CD14-positive monocyte (primary cell): ENCODE measurements around the gene ABT1. TPM values are rescaled to one million over a fixed set of nuclear protein-coding genes. Genes with fewer than 3 reads are reported as not detected.
A peak's percentile ranks its signal among the peaks of the same experiment; 100 is the strongest.

Experiments
- DNase-seq, 3 donors: peaks; one replicate each; pipeline ENCODE4 v3.0.0-alpha.2; 2011 to 2022
- H2AFZ ChIP-seq: 2 replicates; pipeline ENCODE4 v1.6.0; 2012; ENCODE audit warnings: mild to moderate bottlenecking, low read depth, low read length, inconsistent platforms; ENCODE audit not compliant: insufficient read depth, poor library complexity, severe bottlenecking
- H3K27ac ChIP-seq, 2 donors: 1 replicate in 1 of 2; 2 replicates in 1 of 2; pipeline ENCODE4 v1.5.1; 2012 to 2013; ENCODE audit warnings: low read length in 2 of 2, control low read depth in 1 of 2, inconsistent platforms in 1 of 2, low read depth in 1 of 2, mild to moderate bottlenecking in 1 of 2
- H3K27me3 ChIP-seq, 2 donors: one replicate each; pipeline versions ENCODE4 v1.6.0 to v1.6.1; 2011 to 2013; ENCODE audit warnings: low read length in 2 of 2; ENCODE audit not compliant: control insufficient read depth in 2 of 2, insufficient read depth in 2 of 2
- H3K36me3 ChIP-seq, 2 donors: replicated peaks in 1 of 2; 1 replicate in 1 of 2; 2 replicates in 1 of 2; pipeline versions ENCODE4 v1.5.1 to v1.6.1; 2012 to 2013; ENCODE audit warnings: low read length in 2 of 2, control low read depth in 1 of 2, inconsistent platforms in 1 of 2, mild to moderate bottlenecking in 1 of 2; ENCODE audit not compliant: insufficient read depth in 2 of 2, control insufficient read depth in 1 of 2
- H3K4me1 ChIP-seq, 2 donors: 1 replicate in 1 of 2; 2 replicates in 1 of 2; pipeline versions ENCODE4 v1.5.1 to v1.6.1; 2012 to 2013; ENCODE audit warnings: low read length in 2 of 2, control low read depth in 1 of 2, inconsistent platforms in 1 of 2, mild to moderate bottlenecking in 1 of 2, moderate library complexity in 1 of 2; ENCODE audit not compliant: insufficient read depth in 2 of 2, control insufficient read depth in 1 of 2
- H3K4me2 ChIP-seq: replicated peaks from 2 replicates; pipeline ENCODE3; 2012; ENCODE audit warnings: low read length, moderate library complexity, mild to moderate bottlenecking; ENCODE audit not compliant: poor library complexity, severe bottlenecking; ENCODE audit errors: extremely low read depth
- H3K4me3 ChIP-seq, 3 experiments: fragments of 200-600 bp in 1 of 3; sonication (generic) in 1 of 3; replicated peaks in 1 of 3; 1 replicate in 2 of 3; 2 replicates in 1 of 3; pipeline ENCODE4 v1.5.1; 2011 to 2013; ENCODE audit warnings: low read length in 3 of 3, mild to moderate bottlenecking in 3 of 3, control low read depth in 2 of 3, low read depth in 2 of 3, inconsistent platforms in 1 of 3, moderate library complexity in 1 of 3
- H3K79me2 ChIP-seq: 2 replicates; pipeline ENCODE4 v1.6.0; 2012; ENCODE audit warnings: mild to moderate bottlenecking, control low read depth, inconsistent platforms, low read length, moderate library complexity; ENCODE audit not compliant: insufficient read depth
- H3K9ac ChIP-seq: 2 replicates; pipeline ENCODE4 v1.6.0; 2017; ENCODE audit warnings: low read length, mild to moderate bottlenecking; ENCODE audit not compliant: insufficient read depth, poor library complexity, severe bottlenecking
- H3K9me3 ChIP-seq, 2 donors: replicated peaks in 1 of 2; 1 replicate in 1 of 2; 2 replicates in 1 of 2; pipeline versions ENCODE4 v1.5.1 to v1.6.1; 2012 to 2013; ENCODE audit warnings: low read length in 2 of 2, control low read depth in 1 of 2; ENCODE audit not compliant: control insufficient read depth in 1 of 2, insufficient read depth in 1 of 2
- H4K20me1 ChIP-seq: 2 replicates; pipeline ENCODE4 v1.6.0; 2012; ENCODE audit warnings: mild to moderate bottlenecking, low read length, control low read depth, moderate library complexity; ENCODE audit not compliant: insufficient read depth
- H3K27ac Mint-ChIP-seq, 7 donors: one replicate each; pipeline ENCODE4 v1.8.0; 2020; ENCODE audit warnings: mild to moderate bottlenecking in 7 of 7, mixed read lengths in 7 of 7, moderate library complexity in 6 of 7, inconsistent platforms in 2 of 7
- H3K27me3 Mint-ChIP-seq, 3 donors: one replicate each; pipeline ENCODE4 v1.8.0; 2021 to 2022; ENCODE audit warnings: low read depth in 3 of 3, mild to moderate bottlenecking in 3 of 3, mixed read lengths in 3 of 3, moderate library complexity in 3 of 3, inconsistent platforms in 1 of 3
- H3K36me3 Mint-ChIP-seq, 2 donors: one replicate each; pipeline ENCODE4 v1.8.0; 2020; ENCODE audit warnings: mixed read lengths in 2 of 2, inconsistent platforms in 1 of 2, mild to moderate bottlenecking in 1 of 2
- H3K4me1 Mint-ChIP-seq: one replicate; pipeline ENCODE4 v1.8.0; 2020; ENCODE audit warnings: mild to moderate bottlenecking, mixed read lengths
- H3K4me3 Mint-ChIP-seq, 2 donors: one replicate each; pipeline ENCODE4 v1.8.0; 2020; ENCODE audit warnings: mild to moderate bottlenecking in 2 of 2, mixed read lengths in 2 of 2, moderate library complexity in 1 of 2
- H3K9me3 Mint-ChIP-seq, 7 donors: one replicate each; pipeline ENCODE4 v1.8.0; 2020 to 2022; ENCODE audit warnings: mixed read lengths in 7 of 7, mild to moderate bottlenecking in 6 of 7, moderate library complexity in 6 of 7, inconsistent platforms in 2 of 7
- whole genome bisulfite sequencing: methylation state at CpG from one replicate; pipeline ENCODE4 v1.1.5; 2013; ENCODE audit warnings: missing lambda C conversion rate; ENCODE audit not compliant: insufficient coverage; 5-methylcytosine and 5-hydroxymethylcytosine counted together
- intact Hi-C, 2 donors: fragments of 100-400 bp; cut with micrococcal nuclease; formaldehyde crosslinking; loops; one replicate each; pipeline versions ENCODE4 v1.15.0 to v1.15.1; 2023
- polyA plus RNA-seq, 3 donors: library from polyadenylated mRNA; depleted of rRNA in 1 of 3; unstranded in 2 of 3; stranded (reverse) in 1 of 3; fragments of 300-500 nt in 2 of 3; fragments of >200 nt in 1 of 3; fragmentation: Illumina TruSeq in 2 of 3; gene quantifications; 1 replicate in 2 of 3; 2 replicates in 1 of 3; pipeline ENCODE4 v1.2.3, GENCODE V29; 2012 to 2021
- TF ChIP-seq, protein P1 (sequence below): fragments of 200-600 bp; IDR thresholded peaks from one replicate; pipeline ENCODE4 v1.8.0; 2022; ENCODE audit warnings: antibody characterized with exemption, mild to moderate bottlenecking

Gene ABT1
- polyA plus RNA-seq, 3 donors, result 11.6 to 40.6 (median 31.7) TPM

DNA sequence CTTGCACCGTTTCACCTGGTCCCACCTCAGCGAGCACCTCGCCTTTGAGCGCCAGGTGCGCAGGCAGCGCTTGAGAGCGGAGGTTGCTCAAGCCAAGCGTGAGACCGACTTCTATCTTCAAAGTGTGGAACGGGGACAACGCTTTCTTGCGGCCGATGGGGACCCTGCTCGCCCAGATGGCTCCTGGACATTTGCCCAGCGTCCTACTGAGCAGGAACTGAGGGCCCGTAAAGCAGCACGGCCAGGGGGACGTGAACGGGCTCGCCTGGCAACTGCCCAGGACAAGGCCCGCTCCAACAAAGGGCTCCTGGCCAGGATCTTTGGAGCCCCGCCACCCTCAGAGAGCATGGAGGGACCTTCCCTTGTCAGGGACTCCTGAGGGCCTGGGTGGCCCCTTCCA, 1.5 kb downstream of the ABT1 start:
- Histone ChIP-seq H3K4me2 (no peak overlapping the region), H3K4me1 (peaks cover 17 to 39% of the 10 kb centered on the region in 2 donors), H3K9ac (no peak overlapping the region), H2AFZ (no peak overlapping the region), H3K9me3 (no peaks in the 10 kb centered on the region), H3K27ac (peak overlapping the region in 1 of 2 donors; percentile 95), H3K36me3 (peaks cover 19 to 24% of the 10 kb centered on the region in 2 donors), H3K79me2 (peaks cover 17% of the 10 kb centered on the region), H3K4me3 (no peak overlapping the region), H4K20me1 (no peaks in the 10 kb centered on the region), H3K27me3 (peaks cover 12 to 19% of the 10 kb centered on the region in 2 donors)
- intact Hi-C loops, result loop anchor here in 1 of 2 donors (10.0 kb wide), 2 partner anchors 253 to 547 kb away; a partner anchor contains a TSS
- H3K27me3 Mint-ChIP-seq, result peaks cover 17 to 21% (median 18%) of the 10 kb centered on the region in 3 donors
- H3K4me3 Mint-ChIP-seq, result peak overlapping the region in 1 of 2 donors; percentile 34
- TF ChIP-seq, protein P1, sequence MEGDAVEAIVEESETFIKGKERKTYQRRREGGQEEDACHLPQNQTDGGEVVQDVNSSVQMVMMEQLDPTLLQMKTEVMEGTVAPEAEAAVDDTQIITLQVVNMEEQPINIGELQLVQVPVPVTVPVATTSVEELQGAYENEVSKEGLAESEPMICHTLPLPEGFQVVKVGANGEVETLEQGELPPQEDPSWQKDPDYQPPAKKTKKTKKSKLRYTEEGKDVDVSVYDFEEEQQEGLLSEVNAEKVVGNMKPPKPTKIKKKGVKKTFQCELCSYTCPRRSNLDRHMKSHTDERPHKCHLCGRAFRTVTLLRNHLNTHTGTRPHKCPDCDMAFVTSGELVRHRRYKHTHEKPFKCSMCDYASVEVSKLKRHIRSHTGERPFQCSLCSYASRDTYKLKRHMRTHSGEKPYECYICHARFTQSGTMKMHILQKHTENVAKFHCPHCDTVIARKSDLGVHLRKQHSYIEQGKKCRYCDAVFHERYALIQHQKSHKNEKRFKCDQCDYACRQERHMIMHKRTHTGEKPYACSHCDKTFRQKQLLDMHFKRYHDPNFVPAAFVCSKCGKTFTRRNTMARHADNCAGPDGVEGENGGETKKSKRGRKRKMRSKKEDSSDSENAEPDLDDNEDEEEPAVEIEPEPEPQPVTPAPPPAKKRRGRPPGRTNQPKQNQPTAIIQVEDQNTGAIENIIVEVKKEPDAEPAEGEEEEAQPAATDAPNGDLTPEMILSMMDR, result no peak
- peak overlapping the region in 5 of 7 donors; percentile 14 to 92 (median 71) for H3K27ac Mint-ChIP-seq
- H3K4me1 Mint-ChIP-seq, result peaks cover 24% of the 10 kb centered on the region
- DNase-seq, result no peak
- H3K9me3 Mint-ChIP-seq, result peaks cover 0 to 6% (median 1%) of the 10 kb centered on the region in 7 donors
- 95% methylated on average over 22 of the region's 22 CpGs for WGBS
- peaks cover 27 to 29% of the 10 kb centered on the region in 2 donors for H3K36me3 Mint-ChIP-seq

DNA sequence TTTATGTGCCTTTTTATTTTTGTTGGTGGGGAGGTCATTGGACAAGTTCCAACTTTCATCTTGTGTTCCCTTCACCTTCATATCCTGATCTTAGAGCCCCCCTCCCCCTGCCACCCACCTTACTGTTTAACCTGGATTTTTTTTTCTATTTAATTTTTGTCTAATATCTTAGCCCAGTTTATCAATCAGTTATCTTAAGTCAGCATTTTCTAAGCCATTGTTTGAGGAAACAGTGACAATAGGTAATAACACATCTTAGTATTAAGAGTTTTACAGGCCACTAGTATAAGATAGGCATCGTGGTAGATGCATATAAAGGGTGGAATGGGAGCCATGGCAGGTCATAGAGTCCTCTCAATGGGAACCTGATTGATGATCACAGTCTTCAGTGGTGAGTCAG, 2.4 kb downstream of the ABT1 start:
- Histone ChIP-seq H3K27ac (no peak overlapping the region), H3K4me2 (no peak overlapping the region), H3K9ac (no peak overlapping the region), H3K4me1 (peaks cover 15 to 34% of the 10 kb centered on the region in 2 donors), H3K36me3 (peaks cover 19 to 24% of the 10 kb centered on the region in 2 donors), H3K9me3 (no peaks in the 10 kb centered on the region), H3K27me3 (peaks cover 9 to 12% of the 10 kb centered on the region in 2 donors), H4K20me1 (no peaks in the 10 kb centered on the region), H2AFZ (no peak overlapping the region), H3K4me3 (no peak overlapping the region), H3K79me2 (peaks cover 17% of the 10 kb centered on the region)
- intact Hi-C loops, result loop anchor here in 1 of 2 donors (10.0 kb wide), 2 partner anchors 254 to 546 kb away; a partner anchor contains a TSS
- H3K27ac Mint-ChIP-seq, result peak overlapping the region in 1 of 7 donors; percentile 14
- H3K27me3 Mint-ChIP-seq, result peaks cover 9 to 13% (median 9%) of the 10 kb centered on the region in 3 donors
- no peak overlapping the region for H3K4me3 Mint-ChIP-seq
- no peak for DNase-seq
- TF ChIP-seq, protein P1, result no peak
- WGBS, result no CpG with 5 or more reads among the region's 1 CpG
- H3K4me1 Mint-ChIP-seq, result peaks cover 18% of the 10 kb centered on the region
- H3K36me3 Mint-ChIP-seq, result peaks cover 27 to 29% of the 10 kb centered on the region in 2 donors
- peaks cover 0 to 6% (median 0%) of the 10 kb centered on the region in 7 donors for H3K9me3 Mint-ChIP-seq
